VCaP (cell line): ENCODE data around the gene LEMD3.

Experiments used
- H3K27ac ChIP-seq: fragments of 450-650 bp; 2 replicates; pipeline ENCODE4 v1.5.1; 2017
- CTCF ChIP-seq: fragments of 450-650 bp; conservative IDR thresholded peaks from 2 replicates; pipeline ENCODE4 v1.5.1; 2017; ENCODE audit warnings: mild to moderate bottlenecking, moderate library complexity

The LEMD3 gene

GRCh38 chr12:65269603-65270002 lies 100.2 kb downstream of the LEMD3 start:
- TF ChIP-seq CTCF: no peak
- no peak overlapping the region for H3K27ac ChIP-seq

- TF ChIP-seq CTCF: no peak
- H3K27ac ChIP-seq: no peak overlapping the region
These were observed 105.4 kb downstream of the LEMD3 start for GRCh38 chr12:65274602-65275272.

DNA sequence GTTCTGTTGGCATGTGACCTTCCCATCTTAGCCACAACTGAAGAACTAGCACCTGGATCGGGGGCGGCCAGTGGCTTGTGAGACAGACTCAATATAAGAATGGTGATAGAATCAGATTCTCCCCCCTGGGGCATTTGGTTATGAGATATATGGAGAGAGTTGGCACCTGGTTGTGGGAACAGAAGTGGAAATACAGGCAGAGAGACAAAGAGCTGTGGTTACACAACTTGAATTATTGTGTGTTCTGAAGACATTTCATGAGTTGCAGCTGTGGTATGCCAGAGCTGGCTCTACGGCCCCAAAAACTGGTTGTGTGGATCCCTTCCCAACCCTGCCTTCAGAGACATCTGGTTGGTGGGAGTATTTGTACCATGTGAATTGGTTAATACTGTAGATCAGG lies 106.2 kb downstream of the LEMD3 start:
- TF ChIP-seq CTCF: no peak
- no peak overlapping the region for H3K27ac ChIP-seq

GRCh38 chr12:65276916-65277530 lies 107.6 kb downstream of the LEMD3 start:
- H3K27ac ChIP-seq: no peak overlapping the region
- no peak for TF ChIP-seq CTCF

GRCh38 chr12:65277994-65278575 lies 108.7 kb downstream of the LEMD3 start:
- no peak for TF ChIP-seq CTCF
- peak overlapping the region; percentile 59; the same call in 1 of the 2 replicates for H3K27ac ChIP-seq

DNA sequence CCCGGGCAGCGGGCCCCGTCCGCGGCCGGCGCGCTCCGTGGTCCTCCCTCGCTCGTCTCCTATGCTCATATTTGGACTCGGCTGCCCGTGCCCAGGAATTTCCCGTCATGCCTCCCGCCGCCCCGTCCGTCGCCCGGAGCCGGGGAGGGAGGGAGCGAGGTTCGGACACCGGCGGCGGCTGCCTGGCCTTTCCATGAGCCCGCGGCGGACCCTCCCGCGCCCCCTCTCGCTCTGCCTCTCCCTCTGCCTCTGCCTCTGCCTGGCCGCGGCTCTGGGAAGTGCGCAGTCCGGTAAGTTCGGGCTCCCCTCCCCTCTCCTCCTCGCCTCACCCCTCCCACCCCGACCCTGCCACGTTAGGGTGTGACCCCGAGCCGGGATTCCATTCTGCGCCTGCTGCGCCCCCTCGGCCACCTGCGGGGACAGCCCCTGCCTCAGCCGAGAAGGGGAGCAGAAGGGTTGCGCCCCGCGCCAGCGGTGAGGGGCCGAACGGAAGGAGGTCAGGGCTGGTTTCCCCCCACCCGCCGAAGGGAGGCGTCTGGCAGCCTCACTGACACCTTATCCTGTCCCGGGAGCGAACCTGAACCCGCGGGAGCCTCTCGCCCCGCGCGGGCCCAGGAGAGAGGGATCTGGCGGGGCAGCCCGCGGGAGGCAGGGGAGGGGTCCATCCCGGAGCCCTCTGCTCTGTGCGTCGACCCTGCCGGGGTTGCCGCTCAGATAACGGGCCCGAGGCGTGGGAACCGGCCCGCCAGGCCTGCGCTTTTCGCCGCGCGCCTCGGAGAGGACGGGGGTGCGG lies 109.4 kb downstream of the LEMD3 start, which contains the start of gene MSRB3:
TSS of gene MSRB3 (plus strand) at position 108 of the 793 bp plus-strand sequence. CDS start 29,897 bp downstream, outside the sequence.
- H3K27ac ChIP-seq: peak within 1 kb of the TSS; percentile 59; the same call in 1 of the 2 replicates
- TF ChIP-seq CTCF: peak; percentile 27; the same call in 1 of the 2 replicates
